ENCODE measurements around the gene KCP. TPM values are rescaled to one million over a fixed set of nuclear protein-coding genes. Genes with fewer than 3 reads are reported as not detected.

Gene KCP
- total RNA-seq, 4 donors from 2014 or later = 0.16 to 2.3 (median 1.1) TPM

DNA sequence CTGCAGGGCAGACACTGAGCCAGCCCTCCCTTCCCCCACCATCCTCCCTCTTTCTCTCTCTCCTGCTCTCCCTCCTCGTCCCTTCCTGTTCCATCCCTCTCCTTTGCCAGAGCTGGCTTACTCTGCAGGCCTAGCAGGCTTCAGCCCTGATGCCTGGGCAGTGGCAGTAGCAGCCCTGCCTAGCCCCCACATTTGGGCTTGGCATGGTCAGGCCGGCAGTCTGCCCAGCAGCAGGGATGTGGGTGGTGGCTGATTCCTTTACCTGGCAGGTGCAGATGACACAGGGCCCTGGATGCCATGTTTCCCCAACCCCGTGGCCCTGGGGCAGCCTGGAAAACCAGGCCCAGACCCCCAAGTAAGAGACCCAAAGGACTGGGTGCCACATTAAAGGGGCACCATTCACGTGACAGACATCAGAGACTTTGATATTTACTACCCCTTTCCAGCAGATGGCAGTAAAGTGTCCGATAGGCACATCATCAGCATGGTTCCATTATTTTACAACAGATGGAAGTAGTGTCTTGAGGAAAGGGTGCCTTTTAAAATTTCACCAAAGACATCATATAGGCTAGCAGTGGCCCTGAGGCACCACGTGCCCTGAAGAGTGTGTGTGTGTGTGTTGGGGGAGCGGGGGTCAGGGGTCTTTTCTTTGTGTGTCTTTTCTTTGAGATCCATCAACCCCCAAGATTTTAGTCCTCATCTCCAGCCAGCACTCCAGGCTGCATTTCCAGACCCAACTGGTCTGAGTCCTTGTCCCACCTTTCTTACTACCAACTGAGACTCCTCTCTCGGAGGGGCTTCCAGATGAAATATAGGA lies 5.9 kb downstream of the KCP start:
- TF ChIP-seq, protein P1, sequence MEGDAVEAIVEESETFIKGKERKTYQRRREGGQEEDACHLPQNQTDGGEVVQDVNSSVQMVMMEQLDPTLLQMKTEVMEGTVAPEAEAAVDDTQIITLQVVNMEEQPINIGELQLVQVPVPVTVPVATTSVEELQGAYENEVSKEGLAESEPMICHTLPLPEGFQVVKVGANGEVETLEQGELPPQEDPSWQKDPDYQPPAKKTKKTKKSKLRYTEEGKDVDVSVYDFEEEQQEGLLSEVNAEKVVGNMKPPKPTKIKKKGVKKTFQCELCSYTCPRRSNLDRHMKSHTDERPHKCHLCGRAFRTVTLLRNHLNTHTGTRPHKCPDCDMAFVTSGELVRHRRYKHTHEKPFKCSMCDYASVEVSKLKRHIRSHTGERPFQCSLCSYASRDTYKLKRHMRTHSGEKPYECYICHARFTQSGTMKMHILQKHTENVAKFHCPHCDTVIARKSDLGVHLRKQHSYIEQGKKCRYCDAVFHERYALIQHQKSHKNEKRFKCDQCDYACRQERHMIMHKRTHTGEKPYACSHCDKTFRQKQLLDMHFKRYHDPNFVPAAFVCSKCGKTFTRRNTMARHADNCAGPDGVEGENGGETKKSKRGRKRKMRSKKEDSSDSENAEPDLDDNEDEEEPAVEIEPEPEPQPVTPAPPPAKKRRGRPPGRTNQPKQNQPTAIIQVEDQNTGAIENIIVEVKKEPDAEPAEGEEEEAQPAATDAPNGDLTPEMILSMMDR (IDR thresholded peaks at IDR 0.05; ENCODE audit: low read depth) = no peak

DNA sequence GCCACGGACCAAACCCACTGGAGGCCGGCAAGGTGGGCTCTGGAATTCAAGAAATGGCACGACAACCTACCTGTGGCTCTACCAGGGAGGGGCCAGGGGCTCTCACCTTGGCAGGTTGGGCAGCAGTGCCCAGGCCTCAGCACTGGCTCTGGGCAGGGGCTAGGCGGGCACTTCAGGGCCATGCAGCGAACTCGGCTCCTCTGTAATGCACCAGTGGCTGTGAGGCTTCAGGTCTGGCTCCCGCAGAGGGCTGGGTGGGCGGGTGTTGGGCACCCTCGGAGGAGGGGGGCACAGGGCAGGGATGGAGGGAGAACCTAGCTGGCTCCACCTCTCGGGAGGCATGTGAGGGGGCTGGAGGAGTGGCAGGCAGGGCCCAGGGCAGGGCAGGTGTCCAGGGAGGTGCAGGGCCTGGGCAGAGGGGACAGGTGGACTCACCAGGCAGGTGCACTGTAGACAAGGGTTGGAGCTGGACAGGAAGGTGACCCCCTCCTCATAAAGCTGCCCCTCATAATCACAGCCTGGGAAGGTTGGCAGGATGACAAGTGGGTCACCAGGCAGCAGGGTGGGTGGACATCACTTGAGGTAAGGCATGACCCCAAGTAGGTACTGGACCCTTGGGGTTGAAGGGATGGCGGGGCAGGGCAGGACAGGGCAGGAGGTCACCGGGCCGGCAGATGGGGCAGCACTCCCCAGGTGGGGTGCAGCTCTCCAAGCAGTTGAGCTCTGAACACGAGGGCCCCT lies 6.7 kb downstream of the KCP start:
- TF ChIP-seq, protein P1 (IDR thresholded peaks at IDR 0.05; ENCODE audit: low read depth) = no peak

DNA sequence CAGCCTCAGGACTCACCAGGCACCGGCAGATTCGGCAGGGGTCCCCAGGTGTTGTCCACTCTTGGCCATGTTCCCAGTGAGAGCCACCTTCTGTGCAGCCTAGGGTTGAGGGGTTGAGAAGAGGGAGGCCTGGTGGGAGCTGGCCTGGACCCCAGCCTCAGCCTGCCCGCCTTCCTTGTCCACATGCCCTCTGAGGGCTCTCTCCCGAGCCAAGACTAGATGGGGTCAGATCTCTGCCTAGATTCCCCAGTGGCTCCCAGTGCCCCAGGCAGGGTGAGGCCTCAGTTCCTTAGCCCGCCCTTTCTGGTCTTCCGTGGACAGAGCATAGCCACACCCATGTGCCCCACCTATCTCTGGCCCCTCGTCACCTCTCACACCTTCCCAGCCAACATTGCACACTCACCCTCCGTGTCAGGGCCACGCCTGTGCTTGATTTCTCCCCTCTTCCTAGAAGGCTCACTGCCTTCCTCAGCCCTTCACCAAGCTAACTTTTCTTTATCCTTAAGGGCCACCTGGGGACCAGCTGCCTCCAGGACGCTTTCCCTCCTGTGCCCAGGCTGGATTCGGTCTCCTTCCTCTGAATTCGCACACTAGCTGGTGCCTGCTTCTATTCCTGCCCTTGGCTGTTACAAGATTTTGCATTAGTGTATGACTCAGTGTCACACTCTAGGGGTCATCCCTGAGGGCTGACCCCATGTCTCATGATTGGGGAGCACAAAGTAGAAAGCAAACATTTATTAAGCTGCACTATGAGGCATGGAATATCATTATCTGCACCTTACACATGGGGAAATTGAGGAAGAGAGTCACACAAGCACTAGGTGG lies 7.5 kb downstream of the KCP start:
- TF ChIP-seq, protein P1 (IDR thresholded peaks at IDR 0.05; ENCODE audit: low read depth) = no peak

DNA sequence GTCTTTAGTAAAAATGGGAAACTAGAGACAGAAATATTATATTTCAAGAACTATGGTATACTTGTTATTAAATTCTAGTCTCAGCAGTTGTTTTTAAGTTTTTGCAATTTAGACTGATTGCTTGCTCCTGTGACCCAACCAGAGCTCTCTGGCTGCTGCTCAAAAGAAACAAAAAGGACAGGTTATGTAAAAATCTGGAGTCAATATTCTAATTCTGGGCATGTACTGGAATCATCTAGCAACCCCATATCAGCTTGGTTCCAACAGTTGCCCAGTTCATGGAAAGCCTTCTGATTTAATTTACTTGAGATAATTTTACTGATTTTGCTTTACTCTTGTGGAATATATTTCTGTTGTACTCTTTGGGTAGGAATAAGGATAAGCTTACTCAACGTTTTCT lies 10.3 kb downstream of the KCP start:
- TF ChIP-seq, protein P1 (IDR thresholded peaks at IDR 0.05; ENCODE audit: low read depth) = no peak

DNA sequence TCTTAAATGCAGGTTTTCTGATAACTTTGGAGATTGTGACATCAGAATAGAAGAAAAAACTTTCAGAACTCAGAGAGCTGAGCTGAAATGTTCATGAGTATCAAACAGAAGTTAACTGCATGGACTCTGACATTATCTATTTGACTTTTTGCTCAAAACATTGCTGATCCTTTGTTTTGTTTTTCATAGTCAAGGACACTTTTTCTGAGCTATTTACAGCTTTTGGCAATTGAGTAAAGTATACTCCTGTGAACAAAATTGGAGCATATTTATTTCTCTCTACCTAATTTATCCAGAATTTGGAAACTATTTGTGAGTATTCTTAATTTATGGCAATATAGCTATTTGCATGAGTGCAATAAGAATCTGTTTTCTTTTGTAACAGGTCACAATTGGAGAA lies 11.1 kb downstream of the KCP start:
- TF ChIP-seq, protein P1 (IDR thresholded peaks at IDR 0.05; ENCODE audit: low read depth) = no peak

DNA sequence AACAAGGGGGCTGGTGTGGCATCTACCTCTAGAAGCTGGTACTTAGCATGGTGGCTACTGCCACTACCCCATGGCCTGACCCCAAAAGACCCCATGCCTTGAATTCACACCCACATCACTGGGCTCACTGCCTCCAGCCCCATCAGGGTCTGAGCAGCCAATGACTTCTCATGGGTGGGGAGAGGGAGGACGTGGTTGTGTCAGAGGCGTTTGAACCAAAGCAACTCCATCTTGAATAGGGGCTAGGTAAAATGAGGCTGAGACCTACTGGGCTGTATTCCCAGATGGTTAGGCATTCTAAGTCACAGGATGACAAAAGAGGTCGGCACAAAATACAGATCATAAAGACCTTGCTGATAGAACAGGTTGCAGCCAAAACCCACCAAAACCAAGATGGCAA lies 15.2 kb downstream of the KCP start:
- TF ChIP-seq, protein P1 (IDR thresholded peaks at IDR 0.05; ENCODE audit: low read depth) = no peak

DNA sequence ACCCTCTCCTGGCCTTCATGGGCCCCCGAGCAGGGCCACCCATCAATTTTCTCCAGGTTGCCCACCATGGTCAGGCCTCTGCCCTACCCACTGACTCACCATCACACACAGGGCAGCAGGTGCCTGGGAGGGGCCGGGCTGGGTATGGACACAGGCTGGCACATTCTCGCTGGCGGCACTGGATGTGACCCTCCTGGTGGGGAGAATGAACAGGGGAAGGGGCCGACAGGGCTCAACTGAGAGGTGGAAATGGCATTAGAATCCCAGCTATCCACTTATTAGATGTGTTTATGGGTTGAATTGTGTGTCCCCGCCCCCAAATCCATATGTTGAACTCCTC lies 16.4 kb downstream of the KCP start:
- TF ChIP-seq, protein P1 (IDR thresholded peaks at IDR 0.05; ENCODE audit: low read depth) = no peak
